GM19238 (cell line): ENCODE results near the gene TPSB2.

ENCODE experiments used
- DNase-seq: peaks from one replicate; pipeline ENCODE4 v3.0.0; 2011; ENCODE audit warnings: low spot score; ENCODE audit not compliant: insufficient read length

The TPSB2 gene

DNA sequence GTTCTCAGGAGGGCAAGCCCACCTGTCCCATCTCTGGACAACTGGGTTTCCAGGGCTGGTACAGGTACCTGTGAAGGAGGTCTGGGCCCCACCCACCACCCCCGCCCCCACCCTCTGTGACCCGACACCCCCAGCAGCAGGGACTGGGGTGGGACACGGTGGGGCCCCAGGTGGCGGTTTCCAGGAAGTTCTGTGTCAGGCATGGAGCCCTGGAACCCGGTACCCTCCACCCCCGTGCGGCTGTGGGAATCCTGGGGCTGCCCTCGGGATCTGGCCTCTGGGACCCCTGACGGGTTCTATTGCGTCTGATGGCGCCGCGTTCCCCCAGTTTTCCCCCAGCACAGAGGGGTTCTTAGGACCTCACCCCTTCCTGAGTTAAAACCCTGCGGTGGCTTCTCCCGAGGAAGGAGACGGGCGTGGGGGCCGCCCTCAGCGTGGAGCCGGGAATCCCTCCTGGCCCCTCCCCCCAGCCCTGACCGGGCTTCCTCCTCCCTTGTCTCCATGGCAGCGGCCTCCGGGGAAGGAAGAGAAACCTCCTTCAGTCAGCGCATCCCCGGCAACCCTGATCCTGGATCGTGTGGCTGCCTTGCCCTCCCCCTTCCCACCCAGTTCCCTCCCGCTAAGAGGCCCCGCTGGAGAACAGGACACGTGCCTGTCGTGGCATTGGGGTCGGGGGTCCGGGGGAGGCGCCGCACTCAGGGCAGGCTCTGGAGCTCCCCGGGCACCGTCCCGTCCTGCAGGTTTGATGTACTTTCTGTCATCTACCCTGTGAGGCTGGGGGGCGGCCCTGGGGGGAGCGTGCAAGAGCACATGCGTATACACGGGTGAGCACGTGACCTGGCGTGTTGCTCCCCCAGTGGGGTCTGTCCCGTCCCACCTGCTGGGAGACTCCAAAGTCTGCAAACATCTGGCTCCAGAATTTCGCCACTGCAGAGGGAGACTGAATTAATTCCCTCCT, 46.8 kb downstream of the TPSB2 start:
- DNase-seq: no peak

DNA sequence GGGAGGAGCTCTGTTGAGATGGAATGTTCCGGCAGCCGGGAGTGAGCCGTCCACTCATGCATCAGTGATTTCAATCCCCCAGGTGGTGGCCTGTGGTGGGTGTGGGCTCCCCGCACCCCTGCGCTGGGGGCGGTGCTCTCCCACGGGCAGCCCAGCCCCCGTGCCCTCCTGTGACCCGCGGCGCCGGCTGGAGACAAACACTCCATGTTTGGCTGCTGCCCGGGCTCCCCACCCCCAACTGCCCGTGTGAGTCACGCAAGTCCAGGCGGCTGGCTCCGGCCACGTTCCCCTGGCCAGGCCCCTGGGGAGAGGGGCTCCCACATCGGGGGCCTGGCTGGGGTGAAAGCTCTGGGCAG, 47.7 kb downstream of the TPSB2 start:
- DNase-seq: no peak

DNA sequence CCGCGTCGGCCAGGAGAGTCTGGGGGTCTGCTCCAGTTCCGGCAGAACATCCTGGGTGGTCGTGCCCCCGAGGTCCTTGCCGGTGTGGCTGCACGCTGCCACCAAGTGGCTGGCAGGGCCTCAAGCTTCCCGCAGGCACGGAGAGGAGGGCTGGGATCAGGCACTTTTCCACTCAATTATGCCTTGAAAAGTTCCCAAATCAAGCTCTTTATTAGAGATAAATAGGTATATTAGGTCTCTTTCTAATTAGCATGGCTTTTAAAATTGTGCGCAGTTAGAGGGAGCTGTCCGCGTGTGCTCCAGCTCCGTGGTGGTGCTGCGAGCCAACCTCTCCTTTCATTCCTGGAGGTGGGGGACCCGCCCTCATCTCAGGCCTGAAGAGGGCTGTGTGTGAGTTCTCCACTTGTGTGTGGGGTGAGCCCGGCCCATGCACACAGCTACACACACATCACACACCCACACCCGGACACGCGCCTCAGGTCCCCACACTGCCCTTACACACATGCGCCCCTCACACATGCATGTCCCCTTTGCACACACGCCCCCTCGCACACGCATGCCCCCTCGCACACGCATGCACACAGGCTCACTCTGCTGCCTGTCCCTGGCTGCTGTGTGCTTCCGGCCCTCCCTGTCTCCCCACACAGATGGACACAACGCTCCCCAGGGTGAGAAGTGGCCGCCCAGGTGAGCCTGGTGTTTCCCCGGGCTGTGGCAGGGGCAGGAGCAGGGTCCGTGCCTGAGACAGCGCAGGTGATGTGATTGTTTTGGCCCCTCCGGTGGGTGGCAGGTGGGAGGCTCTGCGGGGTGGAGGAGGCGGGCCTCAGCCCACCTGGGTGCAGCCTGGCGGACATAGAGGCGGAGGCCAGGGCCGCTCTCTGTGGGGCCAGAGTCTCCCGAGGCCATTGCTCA, 48.3 kb downstream of the TPSB2 start:
- no peak for DNase-seq

DNA sequence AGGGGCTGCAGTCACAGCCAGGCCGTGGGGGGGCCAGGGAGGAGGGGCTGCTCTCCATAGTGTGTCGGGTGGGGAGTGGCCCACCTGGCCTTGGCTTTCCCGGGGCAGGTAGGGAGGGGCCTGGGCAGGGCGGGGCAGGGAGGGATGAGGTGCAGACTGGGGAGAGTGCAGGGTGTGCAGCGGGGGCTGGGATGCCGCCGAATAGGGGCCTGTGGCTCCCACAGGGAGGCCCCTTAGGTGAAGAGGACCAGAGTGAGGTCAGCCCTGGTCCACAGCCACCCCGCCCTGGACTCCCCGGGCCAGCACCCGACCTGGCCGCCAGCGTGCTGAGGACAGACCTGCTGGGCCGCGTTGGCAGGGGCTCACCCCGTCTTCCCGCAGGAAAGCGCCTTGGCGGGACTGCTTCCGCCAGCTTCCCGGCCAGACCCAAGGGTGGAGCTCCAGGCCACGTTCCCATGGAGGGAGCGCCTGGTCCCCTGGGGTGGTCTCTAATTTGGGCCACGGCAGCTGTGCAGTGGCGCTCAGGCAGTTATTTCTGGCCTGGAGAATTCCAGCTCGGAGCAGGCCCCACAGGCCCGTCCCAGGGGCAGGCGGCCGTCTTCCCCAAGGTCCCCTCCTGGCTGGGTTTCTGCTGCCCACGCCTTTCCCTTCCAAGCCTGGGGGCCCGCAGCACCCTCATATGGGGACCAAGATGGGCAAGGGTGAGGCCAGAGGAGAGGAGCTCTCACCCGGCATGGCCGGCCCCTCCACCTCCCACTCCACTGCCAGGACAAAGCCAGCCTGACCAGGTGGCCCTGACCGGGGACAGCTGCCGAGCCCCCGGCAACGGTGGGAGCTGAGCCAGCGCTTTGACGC, 49.2 kb downstream of the TPSB2 start:
- no peak for DNase-seq
